IMR-90 (cell line): Measurements from ENCODE around the gene ZNF530. TPM values are rescaled to one million over a fixed set of nuclear protein-coding genes. Genes with fewer than 3 reads are reported as not detected.

ENCODE experiments used
- ATAC-seq: fragments of 200-7000 bp; cut with Tn5 transposase; 2 replicates; pipeline ENCODE4 v1.9.1; 2020; ENCODE audit warnings: low read depth, mild to moderate bottlenecking, moderate library complexity
- BruUV-seq: library from RNA; stranded (reverse); fragments of 400-500 nt; replicated peaks from 2 replicates; lab custom pipeline; 2021; lab: Mats Ljungman, UMichigan
- CTCF ChIA-PET: fragments of 300-600 bp; formaldehyde crosslinking; extraction: SDS; loops from one replicate; lab custom pipeline; 2021; ENCODE audit warnings: antibody characterized with exemption; lab: Yijun Ruan, JAX
- POLR2A ChIA-PET: fragments of 300-600 bp; sonication (Branson Sonifier 250); formaldehyde crosslinking; loops from one replicate; lab custom pipeline; 2022; ENCODE audit warnings: antibody characterized with exemption; ENCODE audit not compliant: unreplicated experiment; lab: Charles Lee
- DNase-seq: peaks from one replicate; pipeline ENCODE4 v3.0.0; 2013
- H2AFZ ChIP-seq: replicated peaks from 2 replicates; pipeline ENCODE3; 2013; ENCODE audit warnings: low read length, mild to moderate bottlenecking; ENCODE audit not compliant: poor library complexity
- H2AK5ac ChIP-seq: 2 replicates; pipeline ENCODE4 v1.6.1; 2013; ENCODE audit warnings: low read depth, low read length, inconsistent platforms
- H2AK9ac ChIP-seq: replicated peaks from 2 replicates; pipeline ENCODE3; 2013; ENCODE audit warnings: mild to moderate bottlenecking, low read depth, low read length, moderate library complexity; ENCODE audit not compliant: poor library complexity
- H2BK120ac ChIP-seq: 2 replicates; pipeline ENCODE4 v1.6.1; 2013; ENCODE audit warnings: low read depth, low read length, inconsistent platforms
- H2BK15ac ChIP-seq: 3 replicates; pipeline ENCODE4 v1.6.1; 2013; ENCODE audit warnings: low read depth, low read length, inconsistent platforms
- H2BK20ac ChIP-seq: 2 replicates; pipeline ENCODE4 v1.6.1; 2013; ENCODE audit warnings: low read depth, mild to moderate bottlenecking, inconsistent platforms, low read length, moderate library complexity
- H2BK5ac ChIP-seq: 2 replicates; pipeline ENCODE4 v1.6.1; 2013; ENCODE audit warnings: mild to moderate bottlenecking, low read depth, low read length, inconsistent platforms; ENCODE audit not compliant: poor library complexity, severe bottlenecking
- H3K14ac ChIP-seq: replicated peaks from 2 replicates; pipeline ENCODE4 v1.6.1; 2013; ENCODE audit warnings: low read depth, low read length, inconsistent platforms
- H3K18ac ChIP-seq: 2 replicates; pipeline ENCODE4 v1.6.1; 2013; ENCODE audit warnings: low read depth, low read length, control low read depth
- H3K23ac ChIP-seq: 2 replicates; pipeline ENCODE4 v1.6.1; 2013; ENCODE audit warnings: low read depth, low read length, inconsistent platforms
- H3K27ac ChIP-seq: 2 replicates; pipeline ENCODE4 v1.5.1; 2013; ENCODE audit warnings: mild to moderate bottlenecking, control low read depth, low read length; ENCODE audit not compliant: insufficient read depth
- H3K27me3 ChIP-seq: 2 replicates; pipeline ENCODE4 v1.6.1; 2013; ENCODE audit warnings: low read length; ENCODE audit not compliant: control insufficient read depth, insufficient read depth
- H3K36me3 ChIP-seq: 2 replicates; pipeline ENCODE4 v1.6.1; 2013; ENCODE audit warnings: low read length, mixed read lengths; ENCODE audit not compliant: control insufficient read depth, insufficient read depth
- H3K4ac ChIP-seq: 2 replicates; pipeline ENCODE4 v1.6.1; 2013; ENCODE audit warnings: low read depth, low read length, inconsistent platforms
- H3K4me1 ChIP-seq: 2 replicates; pipeline ENCODE4 v1.6.1; 2013; ENCODE audit warnings: low read length, mixed read lengths; ENCODE audit not compliant: control insufficient read depth, insufficient read depth
- H3K4me2 ChIP-seq: 2 replicates; pipeline ENCODE4 v1.6.1; 2013; ENCODE audit warnings: low read depth, mild to moderate bottlenecking, control low read depth, low read length, moderate library complexity
- H3K4me3 ChIP-seq: 2 replicates; pipeline ENCODE4 v1.5.1; 2013; ENCODE audit warnings: low read depth, mild to moderate bottlenecking, control low read depth, low read length, moderate library complexity; ENCODE audit not compliant: insufficient read depth
- H3K56ac ChIP-seq: 2 replicates; pipeline ENCODE4 v1.6.1; 2013; ENCODE audit warnings: low read length, inconsistent platforms; ENCODE audit not compliant: insufficient read depth; ENCODE audit errors: extremely low read depth
- H3K79me1 ChIP-seq, 2 experiments: 2 replicates each; pipeline ENCODE4 v1.6.1; 2013; ENCODE audit warnings: low read length in 2 of 2, inconsistent platforms in 1 of 2, low read depth in 1 of 2
- H3K9ac ChIP-seq: 2 replicates; pipeline ENCODE4 v1.6.1; 2013; ENCODE audit warnings: low read depth, low read length, control low read depth
- H3K9me1 ChIP-seq: 2 replicates; pipeline ENCODE4 v1.6.1; 2013; ENCODE audit warnings: low read length, inconsistent platforms; ENCODE audit not compliant: insufficient read depth
- H3K9me3 ChIP-seq: 2 replicates; pipeline ENCODE4 v1.6.1; 2013; ENCODE audit warnings: low read length; ENCODE audit not compliant: control insufficient read depth, insufficient read depth
- H4K20me1 ChIP-seq: 2 replicates; pipeline ENCODE4 v1.6.1; 2013; ENCODE audit warnings: low read length, inconsistent platforms; ENCODE audit not compliant: insufficient read depth
- H4K5ac ChIP-seq: 2 replicates; pipeline ENCODE4 v1.6.1; 2013; ENCODE audit warnings: mild to moderate bottlenecking, low read depth, low read length, control low read depth
- H4K8ac ChIP-seq, 2 experiments: 2 replicates each; pipeline ENCODE4 v1.6.1; 2013; ENCODE audit warnings: low read depth in 2 of 2, low read length in 2 of 2, control low read depth in 1 of 2, inconsistent platforms in 1 of 2
- H4K91ac ChIP-seq: 2 replicates; pipeline ENCODE4 v1.6.1; 2013; ENCODE audit warnings: low read depth, low read length, inconsistent platforms; ENCODE audit not compliant: insufficient read depth
- BHLHE40 ChIP-seq: fragments of 150-350 bp; IDR thresholded peaks from 2 replicates; pipeline ENCODE4 v1.6.1; 2016; ENCODE audit warnings: mild to moderate bottlenecking, low read depth, low read length
- CEBPB ChIP-seq: IDR thresholded peaks from 2 replicates; pipeline ENCODE4 v1.6.1; 2012; ENCODE audit warnings: low read depth, low read length, improper control_type of control experiment
- CHD1 ChIP-seq: IDR thresholded peaks from 2 replicates; pipeline ENCODE4 v1.6.1; 2012; ENCODE audit warnings: low read depth, low read length, improper control_type of control experiment
- MAFK ChIP-seq: IDR thresholded peaks from 2 replicates; pipeline ENCODE4 v1.6.1; 2012; ENCODE audit warnings: low read depth, low read length, improper control_type of control experiment
- MAZ ChIP-seq: IDR thresholded peaks from 2 replicates; pipeline ENCODE4 v1.6.1; 2012; ENCODE audit warnings: low read depth, mild to moderate bottlenecking, low read length, improper control_type of control experiment, moderate library complexity, borderline replicate concordance
- MXI1 ChIP-seq: IDR thresholded peaks from 2 replicates; pipeline ENCODE4 v1.6.1; 2012; ENCODE audit warnings: low read depth, mild to moderate bottlenecking, low read length, moderate library complexity, borderline replicate concordance
- NFE2L2 ChIP-seq: fragments of 150-350 bp; IDR thresholded peaks from 2 replicates; pipeline ENCODE4 v1.6.1; 2016; ENCODE audit warnings: low read depth, mild to moderate bottlenecking, low read length
- POLR2A ChIP-seq: IDR thresholded peaks from 2 replicates; pipeline ENCODE4 v1.6.1; 2012; ENCODE audit warnings: mild to moderate bottlenecking, low read depth, low read length
- RAD21 ChIP-seq: IDR thresholded peaks from 2 replicates; pipeline ENCODE4 v1.6.1; 2012; ENCODE audit warnings: low read length, improper control_type of control experiment
- RCOR1 ChIP-seq: IDR thresholded peaks from 2 replicates; pipeline ENCODE4 v1.6.1; 2012; ENCODE audit warnings: mild to moderate bottlenecking, low read length, improper control_type of control experiment; ENCODE audit not compliant: insufficient replicate concordance
- WGBS, 2 experiments: methylation state at CpG; one replicate each; pipeline versions ENCODE4 v1.1.5 to v1.1.7; 2013; ENCODE audit warnings: missing lambda C conversion rate in 2 of 2; ENCODE audit not compliant: insufficient read length in 1 of 2; ENCODE audit errors: extremely low coverage in 2 of 2; 5-methylcytosine and 5-hydroxymethylcytosine counted together
- dilution Hi-C: fragments of 300-500 bp; cut with HindIII; formaldehyde crosslinking; loops from one replicate; pipeline ENCODE4 v1.14.3; 2018; ENCODE audit warnings: low sequenced_read_pairs; ENCODE audit not compliant: unreplicated experiment
- in situ Hi-C: fragments of 300-500 bp; cut with MboI; formaldehyde crosslinking; loops from 3 replicates; pipeline ENCODE4 v1.14.3; 2019; ENCODE audit warnings: low sequenced_read_pairs, inconsistent platforms, mixed read lengths
- intact Hi-C: fragments of 100-400 bp; cut with micrococcal nuclease; formaldehyde crosslinking; loops from 2 replicates; pipeline ENCODE4 v1.10.0; 2022
- polyA plus RNA-seq, 3 experiments: library from polyadenylated mRNA; depleted of rRNA; stranded (reverse); fragments of >200 nt; gene quantifications; 2 replicates each; pipeline ENCODE4 v1.2.3, GENCODE V29; 2012; ENCODE audit warnings: low replicate concordance in 1 of 3
- total RNA-seq: library from RNA; depleted of rRNA; stranded (reverse); fragments of >200 nt; gene quantifications from 2 replicates; pipeline ENCODE4 v1.2.3, GENCODE V29; 2012
- TF ChIP-seq, protein P1 (sequence below): fragments of 150-350 bp; IDR thresholded peaks from 2 replicates; pipeline ENCODE4 v1.6.1; 2016; ENCODE audit warnings: low read depth, mild to moderate bottlenecking, low read length, moderate library complexity, borderline replicate concordance
- TF ChIP-seq, protein P2 (sequence below): conservative IDR thresholded peaks from 2 replicates; pipeline ENCODE4 v1.5.1; 2012; ENCODE audit warnings: mild to moderate bottlenecking, low read depth, low read length, improper control_type of control experiment

ZNF530 gene
- total and polyA plus RNA-seq, 2 of the 4 experiments (the other 2 are of a cell fraction), result 2.9 to 6.6 TPM

DNA sequence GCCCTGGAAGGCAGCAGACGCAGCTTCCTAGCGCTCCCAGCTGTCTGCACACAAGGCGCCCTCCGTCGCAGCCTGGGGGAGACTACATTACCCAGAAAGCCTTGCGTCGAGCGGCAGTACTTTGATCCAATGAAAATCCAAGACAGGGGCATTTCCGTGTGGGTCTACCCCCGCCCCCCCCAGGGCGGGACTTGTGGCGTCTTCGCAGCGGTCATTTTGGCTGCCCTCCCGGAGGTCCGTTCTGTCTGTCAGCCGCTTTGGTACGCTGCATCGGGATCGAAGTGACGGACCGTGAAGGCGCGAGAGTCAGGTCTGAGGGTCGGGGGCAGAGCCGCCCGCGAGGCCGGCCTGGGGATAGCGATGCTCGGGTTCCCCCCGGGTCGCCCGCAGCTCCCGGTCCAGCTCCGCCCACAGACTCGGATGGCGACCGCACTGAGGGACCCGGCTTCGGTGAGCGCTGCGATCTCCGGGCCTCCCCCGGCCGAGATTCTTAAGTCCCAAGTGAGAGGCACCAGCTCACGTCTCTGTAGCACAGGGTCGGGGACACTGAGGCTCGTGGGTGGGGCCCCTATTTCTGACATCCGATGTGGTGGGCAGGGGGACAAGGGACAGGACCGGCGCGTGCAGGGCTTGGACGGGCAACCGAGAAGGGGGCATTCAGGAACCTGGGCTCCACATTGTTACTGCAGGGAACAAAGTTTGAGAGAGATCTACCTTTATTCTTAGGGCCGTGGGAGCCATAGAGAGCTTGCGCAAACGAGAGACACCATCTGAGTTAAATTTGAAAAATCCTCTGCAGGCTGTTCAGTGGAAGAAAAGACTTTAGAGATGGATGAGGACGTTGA, 33.5 kb downstream of the ZNF530 start, which contains the start of gene ZNF211 (continued):
- TF ChIP-seq, protein P1, sequence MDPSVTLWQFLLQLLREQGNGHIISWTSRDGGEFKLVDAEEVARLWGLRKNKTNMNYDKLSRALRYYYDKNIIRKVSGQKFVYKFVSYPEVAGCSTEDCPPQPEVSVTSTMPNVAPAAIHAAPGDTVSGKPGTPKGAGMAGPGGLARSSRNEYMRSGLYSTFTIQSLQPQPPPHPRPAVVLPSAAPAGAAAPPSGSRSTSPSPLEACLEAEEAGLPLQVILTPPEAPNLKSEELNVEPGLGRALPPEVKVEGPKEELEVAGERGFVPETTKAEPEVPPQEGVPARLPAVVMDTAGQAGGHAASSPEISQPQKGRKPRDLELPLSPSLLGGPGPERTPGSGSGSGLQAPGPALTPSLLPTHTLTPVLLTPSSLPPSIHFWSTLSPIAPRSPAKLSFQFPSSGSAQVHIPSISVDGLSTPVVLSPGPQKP, result no peak

DNA sequence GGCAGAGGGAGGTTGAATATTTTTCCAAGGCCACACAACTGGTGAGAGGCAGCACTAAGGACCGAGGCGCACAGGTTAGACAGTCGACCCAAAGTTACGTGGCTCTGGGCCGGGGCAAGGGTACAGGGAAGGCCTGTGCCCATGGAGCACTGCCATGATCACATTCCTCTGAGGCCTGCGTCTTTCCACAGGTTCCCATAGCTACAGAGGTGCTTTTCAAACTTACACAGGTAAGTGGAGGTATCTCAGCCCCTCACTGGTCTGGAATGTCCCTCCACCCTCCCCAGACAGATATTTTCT, 34.1 kb downstream of the ZNF530 start:
- peak overlapping the region; percentile 96 for H2AFZ ChIP-seq
- peaks cover 4% of the 10 kb centered on the region for H3K4me1 ChIP-seq
- no peaks in the 10 kb centered on the region for H3K27me3 ChIP-seq
- peaks cover 12% of the 10 kb centered on the region; the same call in 1 of the 2 replicates for H3K9me1 ChIP-seq
- peak overlapping the region; percentile 83 for H3K4me3 ChIP-seq
- H2AK9ac ChIP-seq, result peak overlapping the region; percentile 83
- peaks cover 7% of the 10 kb centered on the region for H3K9me3 ChIP-seq
- H3K4ac ChIP-seq, result no peak overlapping the region
- dilution Hi-C loops (no loop called here), intact Hi-C loops (loop anchor here (2.0 to 5.0 kb wide), 2 partner anchors 49 to 55 kb away; partner anchors contain the start of genes ZNF416 and ZNF551), in situ Hi-C loops (no loop called here)
- no TSS peak for BruUV-seq
- ATAC-seq (no peak), DNase-seq (no peak)
- H2BK120ac ChIP-seq, result no peak overlapping the region
- no peak overlapping the region for H2BK20ac ChIP-seq
- WGBS, 2 experiments, result no CpG with 5 or more reads among the region's 6 CpGs
- no peak overlapping the region for H2AK5ac ChIP-seq
- H4K91ac ChIP-seq, result no peak overlapping the region
- H4K20me1 ChIP-seq, result no peaks in the 10 kb centered on the region
- H3K36me3 ChIP-seq, result peaks cover 9% of the 10 kb centered on the region
- ChIA-PET POLR2A (no interaction called here), CTCF (no interaction called here)
- peak overlapping the region; percentile 78 for H3K9ac ChIP-seq
- H3K23ac ChIP-seq, result peak overlapping the region; percentile 11; the same call in 1 of the 2 replicates
- H4K5ac ChIP-seq, result no peak overlapping the region; the same call in 1 of the 2 replicates
- peak overlapping the region in 1 of 2 experiments; percentile 31; a peak in 2 of 4 replicates for H4K8ac ChIP-seq
- H3K18ac ChIP-seq, result no peak overlapping the region
- peak overlapping the region; percentile 91 for H3K4me2 ChIP-seq
- peak overlapping the region; percentile 71 for H3K14ac ChIP-seq
- no peak overlapping the region for H3K27ac ChIP-seq
- H2BK5ac ChIP-seq, result no peak overlapping the region
- peaks cover 10 to 18% of the 10 kb centered on the region in 2 experiments for H3K79me1 ChIP-seq
- peak overlapping the region; percentile 63; the same call in 1 of the 2 replicates for H3K56ac ChIP-seq
- H2BK15ac ChIP-seq, result no peak overlapping the region
- TF ChIP-seq BHLHE40, result no peak
- TF ChIP-seq MXI1, result no peak
- TF ChIP-seq NFE2L2, result no peak
- TF ChIP-seq CEBPB, result no peak
- TF ChIP-seq MAZ, result no peak
- no peak for TF ChIP-seq POLR2A
- TF ChIP-seq, protein P1, result no peak
- TF ChIP-seq, protein P2, sequence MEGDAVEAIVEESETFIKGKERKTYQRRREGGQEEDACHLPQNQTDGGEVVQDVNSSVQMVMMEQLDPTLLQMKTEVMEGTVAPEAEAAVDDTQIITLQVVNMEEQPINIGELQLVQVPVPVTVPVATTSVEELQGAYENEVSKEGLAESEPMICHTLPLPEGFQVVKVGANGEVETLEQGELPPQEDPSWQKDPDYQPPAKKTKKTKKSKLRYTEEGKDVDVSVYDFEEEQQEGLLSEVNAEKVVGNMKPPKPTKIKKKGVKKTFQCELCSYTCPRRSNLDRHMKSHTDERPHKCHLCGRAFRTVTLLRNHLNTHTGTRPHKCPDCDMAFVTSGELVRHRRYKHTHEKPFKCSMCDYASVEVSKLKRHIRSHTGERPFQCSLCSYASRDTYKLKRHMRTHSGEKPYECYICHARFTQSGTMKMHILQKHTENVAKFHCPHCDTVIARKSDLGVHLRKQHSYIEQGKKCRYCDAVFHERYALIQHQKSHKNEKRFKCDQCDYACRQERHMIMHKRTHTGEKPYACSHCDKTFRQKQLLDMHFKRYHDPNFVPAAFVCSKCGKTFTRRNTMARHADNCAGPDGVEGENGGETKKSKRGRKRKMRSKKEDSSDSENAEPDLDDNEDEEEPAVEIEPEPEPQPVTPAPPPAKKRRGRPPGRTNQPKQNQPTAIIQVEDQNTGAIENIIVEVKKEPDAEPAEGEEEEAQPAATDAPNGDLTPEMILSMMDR, result no peak
- TF ChIP-seq MAFK, result no peak
- TF ChIP-seq RCOR1, result no peak
- no peak for TF ChIP-seq CHD1
- TF ChIP-seq RAD21, result no peak
